Keratinocyte (primary cell): ENCODE measurements around the gene SPTBN1. TPM values are rescaled to one million over a fixed set of nuclear protein-coding genes. Genes with fewer than 3 reads are reported as not detected.

ENCODE experiments used
- DNase-seq: peaks from one replicate; pipeline ENCODE4 v3.0.0-alpha.2; 2011; ENCODE audit warnings: low read depth, missing footprints, low spot score
- FAIRE-seq: peaks from 2 replicates; lab custom pipeline; 2011; peaks lifted over from hg19 to GRCh38; lab: Jason Lieb, UNC
- H2AFZ ChIP-seq: 2 replicates; pipeline ENCODE4 v1.6.0; 2012; ENCODE audit warnings: low read length, control low read depth, inconsistent platforms; ENCODE audit not compliant: control insufficient read depth
- H3K27ac ChIP-seq: 2 replicates; pipeline ENCODE4 v1.5.1; 2011; ENCODE audit warnings: low read length; ENCODE audit not compliant: control insufficient read depth, insufficient read depth
- H3K27me3 ChIP-seq: 3 replicates; pipeline ENCODE4 v1.6.0; 2011; ENCODE audit warnings: low read length; ENCODE audit not compliant: control insufficient read depth, insufficient read depth; ENCODE audit errors: extremely low read depth
- H3K36me3 ChIP-seq, 2 experiments: 2 replicates in 1 of 2; 3 replicates in 1 of 2; pipeline ENCODE4 v1.5.1; 2011; ENCODE audit warnings: low read length in 2 of 2, mild to moderate bottlenecking in 1 of 2; ENCODE audit not compliant: control insufficient read depth in 2 of 2, insufficient read depth in 2 of 2; ENCODE audit errors: extremely low read depth in 1 of 2
- H3K4me1 ChIP-seq: 3 replicates; pipeline ENCODE4 v1.5.1; 2011; ENCODE audit warnings: low read length; ENCODE audit not compliant: control insufficient read depth, insufficient read depth; ENCODE audit errors: extremely low read depth
- H3K4me2 ChIP-seq: 3 replicates; pipeline ENCODE4 v1.6.0; 2011; ENCODE audit warnings: low read depth, low read length; ENCODE audit not compliant: control insufficient read depth, insufficient read depth; ENCODE audit errors: extremely low read depth
- H3K4me3 ChIP-seq, 3 experiments: fragments of 200-600 bp in 1 of 3; sonication (generic) in 1 of 3; 2 replicates in 2 of 3; 3 replicates in 1 of 3; pipeline ENCODE4 v1.5.1; 2011 to 2016; ENCODE audit warnings: low read length in 3 of 3, mild to moderate bottlenecking in 3 of 3, control low read depth in 2 of 3, inconsistent platforms in 1 of 3, low read depth in 1 of 3, mixed read lengths in 1 of 3, mixed run types in 1 of 3, moderate library complexity in 1 of 3; ENCODE audit not compliant: control insufficient read depth in 2 of 3, insufficient read depth in 2 of 3; ENCODE audit errors: extremely low read depth in 1 of 3
- H3K79me2 ChIP-seq: 2 replicates; pipeline ENCODE4 v1.6.0; 2012; ENCODE audit warnings: low read length; ENCODE audit not compliant: control insufficient read depth, insufficient read depth
- H3K9ac ChIP-seq: 3 replicates; pipeline ENCODE4 v1.6.0; 2011; ENCODE audit warnings: low read length; ENCODE audit not compliant: control insufficient read depth, insufficient read depth; ENCODE audit errors: extremely low read depth
- H3K9me1 ChIP-seq: 3 replicates; pipeline ENCODE4 v1.6.0; 2011; ENCODE audit warnings: low read length; ENCODE audit not compliant: control insufficient read depth, insufficient read depth; ENCODE audit errors: extremely low read depth
- H3K9me3 ChIP-seq: 2 replicates; pipeline ENCODE4 v1.5.1; 2012; ENCODE audit warnings: low read depth, low read length; ENCODE audit not compliant: control insufficient read depth
- H4K20me1 ChIP-seq: 3 replicates; pipeline ENCODE4 v1.6.0; 2011; ENCODE audit warnings: low read length; ENCODE audit not compliant: control insufficient read depth, insufficient read depth; ENCODE audit errors: extremely low read depth
- EZH2 ChIP-seq: IDR thresholded peaks from one replicate; pipeline ENCODE4 v1.6.1; 2012; ENCODE audit warnings: inconsistent platforms, mild to moderate bottlenecking, low read length, moderate library complexity
- dilution Hi-C: fragments of 300-500 bp; cut with MboI; formaldehyde crosslinking; loops from one replicate; pipeline ENCODE4 v1.7.0; 2020; ENCODE audit warnings: low sequenced_read_pairs; ENCODE audit not compliant: extremely low pct_ligation_motif_present
- polyA plus RNA-seq, 5 experiments: library from polyadenylated mRNA; depleted of rRNA in 3 of 5; stranded (reverse) in 3 of 5; stranded (forward) in 1 of 5; unstranded in 1 of 5; fragments of >200 nt; gene quantifications; 1 replicate in 1 of 5; 2 replicates in 3 of 5; 3 replicates in 1 of 5; pipeline versions ENCODE4 v1.2.1 to v1.2.3, GENCODE V29; 2011 to 2012; ENCODE audit warnings: missing spikeins in 2 of 5, low read depth in 1 of 5, low replicate concordance in 1 of 5
- TF ChIP-seq, protein P1 (sequence below), 3 experiments: IDR thresholded peaks in 1 of 3; conservative IDR thresholded peaks in 1 of 3; optimal IDR thresholded peaks in 1 of 3; 2 replicates in 2 of 3; 3 replicates in 1 of 3; pipeline versions ENCODE3 to v1.5.1; 2011; ENCODE audit warnings: low read length in 3 of 3, mild to moderate bottlenecking in 3 of 3, moderate library complexity in 2 of 3, control low read depth in 1 of 3, inconsistent platforms in 1 of 3; ENCODE audit not compliant: insufficient read depth in 2 of 3; ENCODE audit errors: extremely low read depth in 1 of 3

The SPTBN1 gene
- polyA plus RNA-seq, 1 donor (not counting 4 experiments of a cell fraction or from before 2014, with no cell fraction given) = 40.0 TPM

DNA sequence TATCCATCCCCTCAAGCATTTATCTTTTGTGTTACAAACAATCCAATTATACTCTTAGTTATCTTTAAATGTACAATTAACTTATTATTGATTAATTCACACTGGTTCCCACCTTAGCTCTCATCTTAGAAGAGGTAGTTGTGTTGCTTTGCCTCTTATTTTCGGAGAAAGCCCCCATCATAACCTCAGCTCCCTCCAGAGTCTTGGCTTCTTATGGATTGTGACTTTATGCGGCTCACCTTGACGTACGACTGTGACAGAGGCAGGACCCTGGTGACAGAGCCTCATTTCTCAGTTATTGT lies 132.9 kb downstream of the SPTBN1 start:
- peaks cover 19% of the 10 kb centered on the region for H3K4me1 ChIP-seq
- H3K4me2 ChIP-seq = no peak overlapping the region

DNA sequence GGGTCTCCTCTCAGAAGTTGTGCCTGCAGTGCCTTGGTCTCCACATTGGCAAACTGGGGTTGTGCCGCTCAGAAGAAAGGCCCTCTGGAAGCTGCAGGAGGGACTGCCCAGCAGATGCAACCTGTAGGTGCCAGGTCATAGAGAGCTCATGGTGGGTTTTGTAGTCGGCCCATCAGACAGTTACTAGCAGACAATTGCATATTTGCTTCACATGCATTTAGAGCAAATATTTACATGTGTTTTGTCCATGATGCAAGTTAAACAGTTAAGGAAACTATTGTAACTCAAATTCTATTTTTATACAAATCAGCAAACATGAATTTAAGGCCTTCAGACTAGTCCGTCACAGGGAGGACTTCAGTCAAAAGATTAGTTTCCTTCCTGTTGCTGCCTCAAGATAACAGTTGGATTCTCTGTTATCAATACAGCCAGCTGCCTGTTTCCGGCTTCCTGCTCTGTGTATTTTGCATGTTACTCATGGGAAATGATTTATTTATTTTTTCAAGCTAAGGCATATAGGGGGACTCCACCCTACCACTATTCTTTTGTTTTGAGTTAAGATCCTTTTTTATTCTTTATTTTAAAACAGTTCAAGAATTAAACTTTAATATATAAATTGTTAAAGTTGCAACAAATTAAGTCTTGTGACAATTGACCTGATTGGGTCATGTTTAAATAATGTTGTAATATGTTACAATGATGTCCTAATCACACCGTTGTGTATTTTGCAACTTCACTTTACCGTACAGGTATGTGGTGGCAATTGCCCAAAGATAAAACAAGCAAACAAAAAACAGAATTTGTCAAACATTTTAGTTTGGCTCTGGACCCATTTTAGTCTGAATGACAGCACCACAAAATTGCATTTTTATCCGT lies 133.5 kb downstream of the SPTBN1 start:
- dilution Hi-C loops = no loop called here
- H3K9me3 ChIP-seq = no peaks in the 10 kb centered on the region
- H3K4me1 ChIP-seq = peaks cover 19% of the 10 kb centered on the region
- no peak overlapping the region for H3K4me3 ChIP-seq
- DNase-seq (no peak), FAIRE-seq (no peak)
- peaks cover 85% of the 10 kb centered on the region for H3K79me2 ChIP-seq
- TF ChIP-seq, protein P1, sequence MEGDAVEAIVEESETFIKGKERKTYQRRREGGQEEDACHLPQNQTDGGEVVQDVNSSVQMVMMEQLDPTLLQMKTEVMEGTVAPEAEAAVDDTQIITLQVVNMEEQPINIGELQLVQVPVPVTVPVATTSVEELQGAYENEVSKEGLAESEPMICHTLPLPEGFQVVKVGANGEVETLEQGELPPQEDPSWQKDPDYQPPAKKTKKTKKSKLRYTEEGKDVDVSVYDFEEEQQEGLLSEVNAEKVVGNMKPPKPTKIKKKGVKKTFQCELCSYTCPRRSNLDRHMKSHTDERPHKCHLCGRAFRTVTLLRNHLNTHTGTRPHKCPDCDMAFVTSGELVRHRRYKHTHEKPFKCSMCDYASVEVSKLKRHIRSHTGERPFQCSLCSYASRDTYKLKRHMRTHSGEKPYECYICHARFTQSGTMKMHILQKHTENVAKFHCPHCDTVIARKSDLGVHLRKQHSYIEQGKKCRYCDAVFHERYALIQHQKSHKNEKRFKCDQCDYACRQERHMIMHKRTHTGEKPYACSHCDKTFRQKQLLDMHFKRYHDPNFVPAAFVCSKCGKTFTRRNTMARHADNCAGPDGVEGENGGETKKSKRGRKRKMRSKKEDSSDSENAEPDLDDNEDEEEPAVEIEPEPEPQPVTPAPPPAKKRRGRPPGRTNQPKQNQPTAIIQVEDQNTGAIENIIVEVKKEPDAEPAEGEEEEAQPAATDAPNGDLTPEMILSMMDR (optimal IDR thresholded peaks at IDR 0.05 in 1 of 3, IDR thresholded peaks at IDR 0.05 in 1 of 3, conservative IDR thresholded peaks at IDR 0.05 in 1 of 3; ENCODE audit: extremely low read depth in 1 of 3, insufficient read depth in 2 of 3, low read length in 3 of 3) = no peak
- no peak for TF ChIP-seq EZH2
- peak overlapping the region; percentile 6 for H3K4me2 ChIP-seq
- peaks cover 4 to 6% of the 10 kb centered on the region in 2 experiments for H3K36me3 ChIP-seq
- peaks cover 4% of the 10 kb centered on the region for H3K9me1 ChIP-seq
- no peaks in the 10 kb centered on the region for H3K27me3 ChIP-seq
- H4K20me1 ChIP-seq = no peaks in the 10 kb centered on the region
- no peak overlapping the region for H3K9ac ChIP-seq
- no peak overlapping the region for H2AFZ ChIP-seq
- H3K27ac ChIP-seq = peak overlapping the region; percentile 2

More for the DNA sequence above, 132.9 kb downstream of the SPTBN1 start:
- Histone ChIP-seq H4K20me1 (no peaks in the 10 kb centered on the region), H3K36me3 (peaks cover 4 to 6% of the 10 kb centered on the region in 2 experiments), H3K9me1 (peaks cover 4% of the 10 kb centered on the region), H3K27me3 (no peaks in the 10 kb centered on the region), H2AFZ (no peak overlapping the region), H3K9ac (no peak overlapping the region), H3K9me3 (no peaks in the 10 kb centered on the region), H3K4me3 (no peak overlapping the region), H3K27ac (no peak overlapping the region), H3K79me2 (peaks cover 86% of the 10 kb centered on the region)
- DNase-seq = no peak
- no peak for FAIRE-seq
- TF ChIP-seq, protein P1 (optimal IDR thresholded peaks at IDR 0.05 in 1 of 3, IDR thresholded peaks at IDR 0.05 in 1 of 3, conservative IDR thresholded peaks at IDR 0.05 in 1 of 3; ENCODE audit: extremely low read depth in 1 of 3, insufficient read depth in 2 of 3, low read length in 3 of 3) = no peak
- no peak for TF ChIP-seq EZH2
- dilution Hi-C loops = no loop called here
